ENCODE data around the gene KCNH6. TPM values are rescaled to one million over a fixed set of nuclear protein-coding genes. Genes with fewer than 3 reads are reported as not detected.

KCNH6 gene, protein sequence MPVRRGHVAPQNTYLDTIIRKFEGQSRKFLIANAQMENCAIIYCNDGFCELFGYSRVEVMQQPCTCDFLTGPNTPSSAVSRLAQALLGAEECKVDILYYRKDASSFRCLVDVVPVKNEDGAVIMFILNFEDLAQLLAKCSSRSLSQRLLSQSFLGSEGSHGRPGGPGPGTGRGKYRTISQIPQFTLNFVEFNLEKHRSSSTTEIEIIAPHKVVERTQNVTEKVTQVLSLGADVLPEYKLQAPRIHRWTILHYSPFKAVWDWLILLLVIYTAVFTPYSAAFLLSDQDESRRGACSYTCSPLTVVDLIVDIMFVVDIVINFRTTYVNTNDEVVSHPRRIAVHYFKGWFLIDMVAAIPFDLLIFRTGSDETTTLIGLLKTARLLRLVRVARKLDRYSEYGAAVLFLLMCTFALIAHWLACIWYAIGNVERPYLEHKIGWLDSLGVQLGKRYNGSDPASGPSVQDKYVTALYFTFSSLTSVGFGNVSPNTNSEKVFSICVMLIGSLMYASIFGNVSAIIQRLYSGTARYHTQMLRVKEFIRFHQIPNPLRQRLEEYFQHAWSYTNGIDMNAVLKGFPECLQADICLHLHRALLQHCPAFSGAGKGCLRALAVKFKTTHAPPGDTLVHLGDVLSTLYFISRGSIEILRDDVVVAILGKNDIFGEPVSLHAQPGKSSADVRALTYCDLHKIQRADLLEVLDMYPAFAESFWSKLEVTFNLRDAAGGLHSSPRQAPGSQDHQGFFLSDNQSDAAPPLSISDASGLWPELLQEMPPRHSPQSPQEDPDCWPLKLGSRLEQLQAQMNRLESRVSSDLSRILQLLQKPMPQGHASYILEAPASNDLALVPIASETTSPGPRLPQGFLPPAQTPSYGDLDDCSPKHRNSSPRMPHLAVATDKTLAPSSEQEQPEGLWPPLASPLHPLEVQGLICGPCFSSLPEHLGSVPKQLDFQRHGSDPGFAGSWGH
- 0.13 TPM in 1 of 2 replicates, not detected in the other for total RNA-seq

GRCh38 chr17:63523253-63523855 is at the start of gene KCNH6:
Gene KCNH6, plus strand, starts transcription at chr17:63523358. Its CDS starts 56 bp downstream, at chr17:63523414.

GRCh38 chr17:63476854-63477479 is 46.2 kb upstream of the KCNH6 start, which contains the start of gene ACE:
Gene ACE, plus strand, starts transcription at chr17:63477061. Its CDS starts 34 bp downstream, at chr17:63477095.

GRCh38 chr17:63549946-63550816 is 27.0 kb downstream of the KCNH6 start, which contains the start of gene DCAF7:
Gene DCAF7, plus strand, starts transcription at chr17:63550477. Its CDS starts 201 bp downstream, at chr17:63550678.

Other genes starting within 250 kb of the KCNH6 start
- 13.3 and 18.6 TPM in 2 replicates for gene CYB561, start 77.1 kb upstream of the KCNH6 start, total RNA-seq
- gene ACE, start 46.3 kb upstream of the KCNH6 start, total RNA-seq, result 13.5 and 15.8 TPM in 2 replicates
- 41.3 and 43.4 TPM in 2 replicates for gene DCAF7, start 27.1 kb downstream of the KCNH6 start, total RNA-seq
- gene TACO1, start 77.5 kb downstream of the KCNH6 start, total RNA-seq, result 26.3 and 31.8 TPM in 2 replicates
- 48.4 and 57.5 TPM in 2 replicates for gene MAP3K3, start 99.1 kb downstream of the KCNH6 start, total RNA-seq
- 30.8 and 53.5 TPM in 2 replicates for gene LIMD2, start 176.8 kb downstream of the KCNH6 start, total RNA-seq
- 21.0 and 23.1 TPM in 2 replicates for gene STRADA, start 218.4 kb downstream of the KCNH6 start, total RNA-seq